ENCODE data around the gene AMDHD2.
A peak's percentile ranks its signal among the peaks of the same experiment; 100 is the strongest.
"Not testable (repeated sequence)": the region's sequence is repeated elsewhere in the genome, so short reads cannot be mapped to it uniquely, and the experiment has no call there.

Gene AMDHD2

GRCh38 chr16:2477327-2477726, 42.8 kb upstream of the AMDHD2 start:
- no peak for DNase-seq (ENCODE audit: low read depth)
- TF ChIP-seq CTCF (conservative IDR thresholded peaks at IDR 0.05; ENCODE audit: low read depth, low read length), result no peak
- H3K4me3 ChIP-seq (ENCODE audit: low read depth, low read length), result no peak overlapping the region

DNA sequence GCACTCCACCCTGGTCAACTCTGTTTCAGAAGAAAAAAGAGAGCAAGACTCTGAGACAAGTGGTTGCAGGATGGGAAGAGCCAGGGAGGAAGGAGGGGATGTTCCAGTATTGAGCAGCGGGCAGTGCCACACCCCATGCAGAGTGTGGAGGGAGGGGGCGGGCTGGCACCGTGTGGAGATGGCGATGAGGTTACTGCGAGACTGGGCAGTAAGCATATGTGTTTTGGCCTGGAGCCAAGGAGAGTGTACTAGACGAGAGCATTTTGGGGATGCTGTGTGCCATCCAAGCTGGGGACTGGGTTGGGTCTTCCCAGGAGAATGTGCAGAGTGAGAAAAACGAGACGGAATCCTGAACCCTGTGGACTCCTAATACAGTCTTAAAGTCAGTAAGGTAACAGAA, 41.9 kb upstream of the AMDHD2 start:
- no peak overlapping the region for H3K4me3 ChIP-seq (ENCODE audit: low read depth, low read length)
- DNase-seq (ENCODE audit: low read depth), result no peak
- no peak for TF ChIP-seq CTCF (conservative IDR thresholded peaks at IDR 0.05; ENCODE audit: low read depth, low read length)

GRCh38 chr16:2479996-2480395, 40.2 kb upstream of the AMDHD2 start:
- H3K4me3 ChIP-seq (ENCODE audit: low read depth, low read length); DNase-seq (ENCODE audit: low read depth): not testable (repeated sequence)

DNA sequence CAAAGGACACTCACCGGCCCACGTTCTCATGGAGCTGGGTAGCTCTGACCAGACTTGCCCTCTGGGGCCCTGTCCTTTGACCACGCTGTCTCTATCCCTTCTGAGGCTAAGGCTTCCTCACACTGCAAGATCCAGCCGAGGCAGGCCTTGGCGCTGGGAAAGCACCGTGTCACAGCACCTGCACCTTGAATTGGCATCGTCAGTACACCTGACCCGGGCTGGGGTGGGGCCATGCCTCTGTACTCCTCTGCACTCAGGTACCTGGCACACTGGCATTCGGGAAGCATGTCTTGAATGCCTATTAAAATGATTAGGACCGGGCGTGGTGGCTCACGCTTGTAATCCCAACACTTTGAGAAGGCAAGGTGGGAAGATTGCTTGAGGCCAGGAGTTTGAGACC, 39.2 kb upstream of the AMDHD2 start:
- no peak for TF ChIP-seq CTCF (conservative IDR thresholded peaks at IDR 0.05; ENCODE audit: low read depth, low read length)
- H3K4me3 ChIP-seq (ENCODE audit: low read depth, low read length), result no peak overlapping the region

DNA sequence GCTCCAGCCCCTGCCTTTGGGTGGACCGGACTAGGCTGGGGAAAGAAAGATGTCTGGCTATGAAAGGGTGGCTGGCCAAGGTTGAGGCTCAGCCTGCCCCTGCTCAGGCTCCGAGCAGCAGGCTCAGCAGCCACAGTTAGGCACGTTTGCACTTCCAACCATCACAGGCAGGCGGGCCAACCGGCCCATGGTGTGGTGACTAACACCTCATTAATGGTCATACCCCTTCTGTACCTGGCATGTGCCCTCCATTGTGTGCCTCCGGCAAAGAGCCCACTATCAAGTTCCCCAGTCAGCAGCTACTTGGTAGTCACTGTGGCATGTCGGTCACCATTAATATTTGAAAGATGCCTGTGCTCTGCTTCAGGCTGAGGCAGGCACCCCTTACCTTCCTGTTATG, 38.5 kb upstream of the AMDHD2 start:
- no peak for DNase-seq (ENCODE audit: low read depth)
- TF ChIP-seq CTCF (conservative IDR thresholded peaks at IDR 0.05; ENCODE audit: low read depth, low read length), result no peak
- H3K4me3 ChIP-seq (ENCODE audit: low read depth, low read length), result no peak overlapping the region

More for the DNA sequence above, 39.2 kb upstream of the AMDHD2 start:
- DNase-seq (ENCODE audit: low read depth), result no peak

DNA sequence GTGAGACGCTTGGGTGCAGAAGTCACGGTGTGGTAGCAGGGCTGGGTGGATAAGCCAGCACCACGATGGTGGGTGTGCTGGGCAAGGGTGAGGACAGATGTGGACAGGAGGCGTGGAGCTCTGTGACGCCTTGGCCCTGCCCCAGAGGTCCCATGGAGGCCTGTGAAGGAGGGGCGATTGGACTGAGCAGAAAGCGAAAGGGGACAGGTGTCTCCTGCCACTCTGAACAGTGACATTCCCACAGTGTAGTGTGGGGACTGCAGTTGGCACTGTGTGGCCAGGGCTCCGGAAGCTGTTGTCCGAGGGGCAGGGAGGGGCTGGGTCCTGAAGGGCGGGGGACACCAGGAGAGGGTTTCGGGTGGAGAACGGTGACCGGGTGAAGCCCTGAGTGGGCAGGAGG, 37.9 kb upstream of the AMDHD2 start:
- TF ChIP-seq CTCF (conservative IDR thresholded peaks at IDR 0.05; ENCODE audit: low read depth, low read length), result no peak
- H3K4me3 ChIP-seq (ENCODE audit: low read depth, low read length), result no peak overlapping the region

DNA sequence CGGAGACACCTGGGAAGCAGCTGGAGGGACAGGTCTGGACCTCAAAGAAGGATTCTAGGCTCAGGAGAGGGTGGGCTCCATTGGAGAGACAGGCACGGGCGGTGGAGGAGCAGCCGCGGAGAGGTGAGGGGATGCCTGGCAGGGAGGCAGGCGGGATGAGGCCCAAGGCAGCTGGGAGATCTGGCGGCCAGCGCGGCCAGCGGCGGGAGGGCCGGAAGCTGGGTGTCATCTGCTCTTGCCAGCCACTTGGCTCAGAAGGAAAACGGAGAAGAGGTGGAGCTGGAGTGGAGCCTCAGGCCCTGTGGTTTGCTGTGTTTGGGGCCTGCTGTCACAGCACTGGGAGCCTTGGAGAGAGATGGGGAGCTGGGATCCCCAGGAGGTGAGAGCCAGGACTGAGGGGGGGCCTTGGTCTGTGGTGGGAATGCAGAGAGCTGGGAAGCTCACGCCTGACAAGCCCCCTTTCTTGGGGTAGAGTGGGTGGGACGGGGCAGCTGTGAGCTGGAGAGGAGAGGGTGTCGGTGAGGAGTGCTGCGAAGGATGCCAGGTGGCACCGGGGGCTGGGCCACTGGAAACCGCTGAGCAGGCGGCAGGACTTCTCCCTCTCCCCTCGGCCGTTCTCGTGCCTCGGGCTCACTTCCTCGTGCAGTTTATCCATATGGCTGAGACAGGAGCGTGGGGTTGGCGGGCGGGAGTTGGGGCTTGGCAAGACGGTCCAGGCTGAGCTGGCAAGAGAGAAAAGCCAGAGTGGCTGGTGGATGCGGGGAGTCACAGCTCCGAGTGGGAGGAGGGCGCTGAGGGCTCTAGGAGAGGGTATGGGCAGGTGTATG, 37.2 kb upstream of the AMDHD2 start:
- H3K4me3 ChIP-seq (ENCODE audit: low read depth, low read length), result no peak overlapping the region
- no peak for TF ChIP-seq CTCF (conservative IDR thresholded peaks at IDR 0.05; ENCODE audit: low read depth, low read length)
- DNase-seq (ENCODE audit: low read depth), result peak; percentile 13

More for the DNA sequence above, 37.9 kb upstream of the AMDHD2 start:
- no peak for DNase-seq (ENCODE audit: low read depth)

Data from choroid plexus epithelial cell (primary cell).